ENCODE results near the gene ST6GALNAC1.

The ST6GALNAC1 gene

GRCh38 chr17:76577876-76578275 lies 65.7 kb downstream of the ST6GALNAC1 start:
- no peak for DNase-seq (ENCODE audit: low spot score)

GRCh38 chr17:76576189-76576588 lies 67.4 kb downstream of the ST6GALNAC1 start:
- DNase-seq (ENCODE audit: low spot score), result no peak

GRCh38 chr17:76575570-76575969 lies 68.0 kb downstream of the ST6GALNAC1 start:
- no peak for DNase-seq (ENCODE audit: low spot score)

Data from LoVo (cell line).